Myocyte (in vitro differentiated cells): Measurements from ENCODE around the gene TMOD1. TPM values are rescaled to one million over a fixed set of nuclear protein-coding genes. Genes with fewer than 3 reads are reported as not detected.
"Not testable (repeated sequence)": the region's sequence is repeated elsewhere in the genome, so short reads cannot be mapped to it uniquely, and the experiment has no call there.

ENCODE experiments used
- DNase-seq: peaks from one replicate; pipeline ENCODE4 v3.0.0-alpha.2; 2012; ENCODE audit warnings: low read depth
- polyA plus RNA-seq: library from polyadenylated mRNA; unstranded; fragments of >200 nt; gene quantifications from one replicate; pipeline ENCODE4 v1.2.1, GENCODE V29; 2012; ENCODE audit warnings: missing spikeins
- total RNA-seq: library from RNA; depleted of rRNA; stranded (reverse); fragments of >200 nt; gene quantifications from 2 replicates; pipeline ENCODE4 v1.2.3, GENCODE V29; 2014

TMOD1 gene
- total RNA-seq, result 48.8 and 60.3 TPM in 2 replicates
- polyA plus RNA-seq, result 48.2 TPM

GRCh38 chr9:97501177-97501971 is at the start of gene TMOD1:
TMOD1 (plus strand) TSS chr9:97501666; CDS start chr9:97524189, 22,523 bp downstream.
- DNase-seq, result peak; percentile 83

- not testable (repeated sequence) for DNase-seq
Measured at GRCh38 chr9:97453573-97453972, 47.9 kb upstream of the TMOD1 start.

GRCh38 chr9:97456841-97457240 is 44.6 kb upstream of the TMOD1 start:
- not testable (repeated sequence) for DNase-seq

- DNase-seq, result no peak
Measured at GRCh38 chr9:97459326-97459725, 42.1 kb upstream of the TMOD1 start.

GRCh38 chr9:97462159-97462558 is 39.3 kb upstream of the TMOD1 start:
- DNase-seq, result no peak

GRCh38 chr9:97462914-97463313 is 38.6 kb upstream of the TMOD1 start:
- DNase-seq, result no peak

- DNase-seq, result peak; percentile 91
Measured at GRCh38 chr9:97468658-97469448, 32.6 kb upstream of the TMOD1 start.

- peak; percentile 15 for DNase-seq
Measured at GRCh38 chr9:97470076-97470475, 31.4 kb upstream of the TMOD1 start.

GRCh38 chr9:97473717-97474116 is 27.7 kb upstream of the TMOD1 start:
- peak; percentile 75 for DNase-seq

GRCh38 chr9:97474372-97474925 is 27.0 kb upstream of the TMOD1 start:
- DNase-seq, result peak; percentile 14

GRCh38 chr9:97475059-97475458 is 26.4 kb upstream of the TMOD1 start:
- DNase-seq, result peak; percentile 3

GRCh38 chr9:97478301-97478981 is 23.0 kb upstream of the TMOD1 start:
- no peak for DNase-seq

- no peak for DNase-seq
Measured at GRCh38 chr9:97479496-97480159, 21.8 kb upstream of the TMOD1 start.

- peak; percentile 1 for DNase-seq
Measured at GRCh38 chr9:97480174-97480573, 21.3 kb upstream of the TMOD1 start.

GRCh38 chr9:97480749-97481148 is 20.7 kb upstream of the TMOD1 start:
- DNase-seq, result peak; percentile 41

GRCh38 chr9:97484134-97484533 is 17.3 kb upstream of the TMOD1 start:
- DNase-seq, result no peak

- DNase-seq, result no peak
Measured at GRCh38 chr9:97487107-97487506, 14.4 kb upstream of the TMOD1 start.

- no peak for DNase-seq
Measured at GRCh38 chr9:97487861-97488260, 13.6 kb upstream of the TMOD1 start.

GRCh38 chr9:97491216-97491999 is 10.1 kb upstream of the TMOD1 start:
- no peak for DNase-seq
